ENCODE measurements around the gene MGAT5B.

GRCh38 chr17:76881408-76881807 lies 13.2 kb downstream of the MGAT5B start:
- TF ChIP-seq EZH2 (IDR thresholded peaks at IDR 0.05; ENCODE audit: borderline replicate concordance, insufficient read depth, low read depth, low read length, poor library complexity, severe bottlenecking): no peak
- no peak for TF ChIP-seq CTCF (IDR thresholded peaks at IDR 0.05)

Data from B cell (primary cell).